ENCODE measurements around the gene ZNF521.

ZNF521 gene

GRCh38 chr18:25351777-25352628 lies at the start of gene ZNF521:
ZNF521 (minus strand) TSS chr18:25352166; CDS start chr18:25350946, 1,220 bp downstream.
- peak; percentile 73 to 91 (median 85) for DNase-seq

- DNase-seq = no peak
These were observed 47.6 kb upstream of the ZNF521 start for GRCh38 chr18:25399554-25399953.

GRCh38 chr18:25392192-25392591 lies 40.2 kb upstream of the ZNF521 start:
- DNase-seq = no peak

GRCh38 chr18:25373432-25374179 lies 21.6 kb upstream of the ZNF521 start:
- no peak for DNase-seq

GRCh38 chr18:25370391-25370790 lies 18.4 kb upstream of the ZNF521 start:
- DNase-seq = no peak

GRCh38 chr18:25365242-25365641 lies 13.3 kb upstream of the ZNF521 start:
- DNase-seq = no peak

GRCh38 chr18:25364732-25365131 lies 12.8 kb upstream of the ZNF521 start:
- no peak for DNase-seq

- peak; percentile 6 to 60 (median 51) for DNase-seq
These were observed 8.4 kb upstream of the ZNF521 start for GRCh38 chr18:25360301-25360899.

GRCh38 chr18:25353080-25353479 lies 1.1 kb upstream of the ZNF521 start:
- no peak for DNase-seq

- no peak for DNase-seq
These were observed 651 bp upstream of the ZNF521 start for GRCh38 chr18:25352629-25353005.

GRCh38 chr18:25351280-25351775 lies 638 bp downstream of the ZNF521 start:
- DNase-seq = no peak

GRCh38 chr18:25350489-25351251 lies 1.3 kb downstream of the ZNF521 start:
- DNase-seq = peak; percentile 39 to 74 (median 58)

GRCh38 chr18:25349926-25350487 lies 2.0 kb downstream of the ZNF521 start:
- no peak for DNase-seq

- peak; percentile 44 to 68 (median 49) for DNase-seq
These were observed 2.6 kb downstream of the ZNF521 start for GRCh38 chr18:25349131-25349925.

- no peak for DNase-seq
These were observed 3.4 kb downstream of the ZNF521 start for GRCh38 chr18:25348386-25349130.

- DNase-seq = no peak
These were observed 5.4 kb downstream of the ZNF521 start for GRCh38 chr18:25346561-25346960.

GRCh38 chr18:25345081-25345866 lies 6.7 kb downstream of the ZNF521 start:
- no peak for DNase-seq

- DNase-seq = no peak
These were observed 10.1 kb downstream of the ZNF521 start for GRCh38 chr18:25341831-25342230.

- no peak for DNase-seq
These were observed 11.2 kb downstream of the ZNF521 start for GRCh38 chr18:25340762-25341161.

- DNase-seq = no peak
These were observed 16.3 kb downstream of the ZNF521 start for GRCh38 chr18:25335676-25336075.

All from suppressor macrophage treated with lipopolysaccharide for 1 hour (primary cell).